ENCODE data around the gene USP34. TPM values are rescaled to one million over a fixed set of nuclear protein-coding genes. Genes with fewer than 3 reads are reported as not detected.

The USP34 gene
- total and polyA plus RNA-seq, 2 of the 4 experiments (the other 2 are of a cell fraction): 34.7 to 128 TPM

GRCh38 chr2:61357681-61358080, 113.2 kb downstream of the USP34 start:
- Histone ChIP-seq H4K20me1 (ENCODE audit: insufficient read depth, low read length) (peaks cover 18% of the 10 kb centered on the region; the same call in 1 of the 2 replicates), H4K5ac (ENCODE audit: low read depth, low read length) (no peak overlapping the region), H3K4ac (ENCODE audit: low read depth, low read length) (no peak overlapping the region; the same call in 1 of the 2 replicates), H3K9me3 (ENCODE audit: control insufficient read depth, insufficient read depth, low read length) (peaks cover 8% of the 10 kb centered on the region; the same call in 1 of the 2 replicates), H3K4me1 (ENCODE audit: control insufficient read depth, insufficient read depth, low read length) (peaks cover 4% of the 10 kb centered on the region), H2BK15ac (ENCODE audit: low read depth, low read length) (no peak overlapping the region), H3K4me3 (ENCODE audit: insufficient read depth, low read depth, low read length) (no peak overlapping the region), H3K27ac (ENCODE audit: insufficient read depth, low read length) (no peak overlapping the region), H3K9ac (ENCODE audit: low read depth, low read length) (no peak overlapping the region), H3K9me1 (ENCODE audit: insufficient read depth, low read length) (peaks cover 6% of the 10 kb centered on the region), H2AFZ (replicated peaks; ENCODE audit: low read length, poor library complexity) (no peak overlapping the region), H2BK5ac (ENCODE audit: low read depth, low read length, poor library complexity, severe bottlenecking) (peak overlapping the region; percentile 65), H3K23ac (ENCODE audit: low read depth, low read length) (no peak overlapping the region), H4K91ac (ENCODE audit: insufficient read depth, low read depth, low read length) (no peak overlapping the region), H2BK20ac (ENCODE audit: low read depth, low read length) (no peak overlapping the region), H3K14ac (replicated peaks; ENCODE audit: low read depth, low read length) (no peak overlapping the region), H3K4me2 (ENCODE audit: low read depth, low read length) (no peak overlapping the region), H3K27me3 (ENCODE audit: control insufficient read depth, insufficient read depth, low read length) (no peaks in the 10 kb centered on the region), H2AK9ac (replicated peaks; ENCODE audit: low read depth, low read length, poor library complexity) (no peak overlapping the region), H2BK120ac (ENCODE audit: low read depth, low read length) (no peak overlapping the region), H3K18ac (ENCODE audit: low read depth, low read length) (peak overlapping the region; percentile 70; the same call in 1 of the 2 replicates), H3K36me3 (ENCODE audit: control insufficient read depth, insufficient read depth, low read length) (peaks cover 11% of the 10 kb centered on the region), H4K8ac (ENCODE audit: low read depth in 2 of 2, low read length in 2 of 2) (no peak overlapping the region), H3K56ac (ENCODE audit: extremely low read depth, insufficient read depth, low read length) (no peak overlapping the region), H3K79me1 (ENCODE audit: low read depth in 1 of 2, low read length in 2 of 2) (peaks cover 22 to 59% of the 10 kb centered on the region in 2 experiments), H2AK5ac (ENCODE audit: low read depth, low read length) (0 out of 2 replicates have a peak overlapping the region, but pooled peaks have one; percentile 44)
- no TSS peak for BruUV-seq (replicated peaks)
- dilution Hi-C loops (cut with HindIII; ENCODE audit: low sequenced_read_pairs, unreplicated experiment): no loop called here
- in situ Hi-C loops (cut with MboI; ENCODE audit: low sequenced_read_pairs): no loop called here
- ATAC-seq (ENCODE audit: low read depth) (no peak), DNase-seq (no peak)
- intact Hi-C loops (cut with micrococcal nuclease): no loop called here
- POLR2A ChIA-PET (ENCODE audit: unreplicated experiment): no interaction called here
- CTCF ChIA-PET: interaction anchor here (0.6 to 0.9 kb wide), 2 partner anchors 21 to 151 kb away, joined by 3 read pairs; no protein-coding TSS in a partner anchor
- TF ChIP-seq RAD21 (IDR thresholded peaks at IDR 0.05; ENCODE audit: low read length) (no peak), RCOR1 (IDR thresholded peaks at IDR 0.05; ENCODE audit: insufficient replicate concordance, low read length) (no peak), SMC3 (IDR thresholded peaks at IDR 0.05; ENCODE audit: low read depth, low read length) (no peak), MAZ (IDR thresholded peaks at IDR 0.05; ENCODE audit: borderline replicate concordance, low read depth, low read length) (no peak), USF2 (IDR thresholded peaks at IDR 0.05; ENCODE audit: low read depth, low read length) (no peak), BHLHE40 (IDR thresholded peaks at IDR 0.05; ENCODE audit: low read depth, low read length) (no peak), NFE2L2 (IDR thresholded peaks at IDR 0.05; ENCODE audit: low read depth, low read length) (no peak), MAFK (IDR thresholded peaks at IDR 0.05; ENCODE audit: low read depth, low read length) (no peak)
- TF ChIP-seq, protein P1, sequence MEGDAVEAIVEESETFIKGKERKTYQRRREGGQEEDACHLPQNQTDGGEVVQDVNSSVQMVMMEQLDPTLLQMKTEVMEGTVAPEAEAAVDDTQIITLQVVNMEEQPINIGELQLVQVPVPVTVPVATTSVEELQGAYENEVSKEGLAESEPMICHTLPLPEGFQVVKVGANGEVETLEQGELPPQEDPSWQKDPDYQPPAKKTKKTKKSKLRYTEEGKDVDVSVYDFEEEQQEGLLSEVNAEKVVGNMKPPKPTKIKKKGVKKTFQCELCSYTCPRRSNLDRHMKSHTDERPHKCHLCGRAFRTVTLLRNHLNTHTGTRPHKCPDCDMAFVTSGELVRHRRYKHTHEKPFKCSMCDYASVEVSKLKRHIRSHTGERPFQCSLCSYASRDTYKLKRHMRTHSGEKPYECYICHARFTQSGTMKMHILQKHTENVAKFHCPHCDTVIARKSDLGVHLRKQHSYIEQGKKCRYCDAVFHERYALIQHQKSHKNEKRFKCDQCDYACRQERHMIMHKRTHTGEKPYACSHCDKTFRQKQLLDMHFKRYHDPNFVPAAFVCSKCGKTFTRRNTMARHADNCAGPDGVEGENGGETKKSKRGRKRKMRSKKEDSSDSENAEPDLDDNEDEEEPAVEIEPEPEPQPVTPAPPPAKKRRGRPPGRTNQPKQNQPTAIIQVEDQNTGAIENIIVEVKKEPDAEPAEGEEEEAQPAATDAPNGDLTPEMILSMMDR (conservative IDR thresholded peaks at IDR 0.05; ENCODE audit: low read depth, low read length): no peak
- TF ChIP-seq, protein P2, sequence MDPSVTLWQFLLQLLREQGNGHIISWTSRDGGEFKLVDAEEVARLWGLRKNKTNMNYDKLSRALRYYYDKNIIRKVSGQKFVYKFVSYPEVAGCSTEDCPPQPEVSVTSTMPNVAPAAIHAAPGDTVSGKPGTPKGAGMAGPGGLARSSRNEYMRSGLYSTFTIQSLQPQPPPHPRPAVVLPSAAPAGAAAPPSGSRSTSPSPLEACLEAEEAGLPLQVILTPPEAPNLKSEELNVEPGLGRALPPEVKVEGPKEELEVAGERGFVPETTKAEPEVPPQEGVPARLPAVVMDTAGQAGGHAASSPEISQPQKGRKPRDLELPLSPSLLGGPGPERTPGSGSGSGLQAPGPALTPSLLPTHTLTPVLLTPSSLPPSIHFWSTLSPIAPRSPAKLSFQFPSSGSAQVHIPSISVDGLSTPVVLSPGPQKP (IDR thresholded peaks at IDR 0.05; ENCODE audit: borderline replicate concordance, low read depth, low read length): no peak
- WGBS, 2 experiments (ENCODE audit: extremely low coverage in 2 of 2, insufficient read length in 1 of 2): no CpG with 5 or more reads among the region's 6 CpGs

All from IMR-90 (cell line).